Liver (tissue), 3 donors: ENCODE measurements around the gene RECK.

Experiments
- EGR1 ChIP-seq, 2 donors: IDR thresholded peaks; 2 replicates each; pipeline ENCODE4 v1.6.1; 2016 to 2018; ENCODE audit warnings: antibody characterized with exemption in 2 of 2, low read depth in 2 of 2
- GABPA ChIP-seq, 2 donors: IDR thresholded peaks in 1 of 2; conservative IDR thresholded peaks in 1 of 2; 2 replicates each; pipeline ENCODE4 v1.6.1; 2016; ENCODE audit warnings: antibody characterized with exemption in 2 of 2, mild to moderate bottlenecking in 1 of 2, moderate library complexity in 1 of 2
- HNF4G ChIP-seq: IDR thresholded peaks from 2 replicates; pipeline ENCODE4 v1.6.1; 2016; ENCODE audit warnings: antibody characterized with exemption
- JUND ChIP-seq, 2 donors: IDR thresholded peaks; 2 replicates each; pipeline ENCODE4 v1.6.1; 2016; ENCODE audit warnings: antibody characterized with exemption in 2 of 2
- RAD21 ChIP-seq, 2 donors: IDR thresholded peaks; 2 replicates each; pipeline ENCODE4 v1.6.1; 2016; ENCODE audit warnings: antibody characterized with exemption in 2 of 2, mild to moderate bottlenecking in 2 of 2
- RXRA ChIP-seq, 2 donors: IDR thresholded peaks; 2 replicates each; pipeline ENCODE4 v1.6.1; 2017 to 2018; ENCODE audit warnings: antibody characterized with exemption in 2 of 2, mild to moderate bottlenecking in 1 of 2
- TAF1 ChIP-seq: conservative IDR thresholded peaks from 2 replicates; pipeline ENCODE4 v1.6.1; 2016; ENCODE audit warnings: antibody characterized with exemption, mild to moderate bottlenecking
- YY1 ChIP-seq: IDR thresholded peaks from 2 replicates; pipeline ENCODE4 v1.6.1; 2016; ENCODE audit warnings: antibody characterized with exemption, mild to moderate bottlenecking
- TF ChIP-seq, protein P1 (sequence below): fragments of 150-350 bp; IDR thresholded peaks from 2 replicates; pipeline ENCODE4 v1.5.1; 2017; ENCODE audit warnings: improper control_type of control experiment, low read depth, low read length; ENCODE audit not compliant: missing input control
- TF ChIP-seq, protein P2 (sequence below): IDR thresholded peaks from 2 replicates; pipeline ENCODE4 v1.6.1; 2016; ENCODE audit warnings: antibody characterized with exemption
- TF ChIP-seq, protein P3 (sequence below): IDR thresholded peaks from 2 replicates; pipeline ENCODE4 v1.6.1; 2016; ENCODE audit warnings: antibody characterized with exemption, mild to moderate bottlenecking
- TF ChIP-seq, protein P4 (sequence below): IDR thresholded peaks from 2 replicates; pipeline ENCODE4 v1.6.1; 2016; ENCODE audit warnings: antibody characterized with exemption
- donor health status: healthy.
- donor health status: healthy.

DNA sequence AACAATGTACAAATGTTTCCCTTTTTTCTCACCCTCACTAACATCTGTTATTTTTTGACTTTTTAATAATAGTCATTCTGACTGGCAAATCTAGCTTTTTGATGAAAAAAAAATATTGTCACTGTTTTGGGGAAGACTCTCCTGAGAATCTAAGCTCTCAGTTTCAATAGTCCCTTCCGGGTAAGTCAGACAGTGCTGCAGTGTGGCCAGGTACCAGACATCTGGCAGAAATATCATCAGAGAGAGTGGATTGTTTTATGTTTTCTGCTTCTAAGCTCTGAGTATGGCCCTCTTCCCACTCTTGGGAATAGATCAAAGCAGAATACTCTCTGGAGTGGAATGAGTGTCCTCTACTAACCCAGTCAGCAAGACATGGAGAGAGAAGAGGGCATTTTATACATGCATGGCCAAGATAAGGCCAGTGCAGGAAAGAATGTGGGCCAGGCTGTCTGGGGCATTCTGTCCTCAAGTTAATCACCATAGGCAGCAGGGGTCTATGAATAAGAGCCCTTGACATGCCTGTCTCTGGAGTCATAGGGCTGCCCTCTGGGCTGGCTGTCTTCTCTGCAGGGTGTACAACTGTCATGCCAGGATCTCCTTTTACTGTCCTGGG is 40.2 kb upstream of the RECK start:
- no peak for TF ChIP-seq EGR1 (IDR thresholded peaks at IDR 0.05; ENCODE audit: low read depth in 2 of 2)
- no peak for TF ChIP-seq YY1
- TF ChIP-seq, protein P1, sequence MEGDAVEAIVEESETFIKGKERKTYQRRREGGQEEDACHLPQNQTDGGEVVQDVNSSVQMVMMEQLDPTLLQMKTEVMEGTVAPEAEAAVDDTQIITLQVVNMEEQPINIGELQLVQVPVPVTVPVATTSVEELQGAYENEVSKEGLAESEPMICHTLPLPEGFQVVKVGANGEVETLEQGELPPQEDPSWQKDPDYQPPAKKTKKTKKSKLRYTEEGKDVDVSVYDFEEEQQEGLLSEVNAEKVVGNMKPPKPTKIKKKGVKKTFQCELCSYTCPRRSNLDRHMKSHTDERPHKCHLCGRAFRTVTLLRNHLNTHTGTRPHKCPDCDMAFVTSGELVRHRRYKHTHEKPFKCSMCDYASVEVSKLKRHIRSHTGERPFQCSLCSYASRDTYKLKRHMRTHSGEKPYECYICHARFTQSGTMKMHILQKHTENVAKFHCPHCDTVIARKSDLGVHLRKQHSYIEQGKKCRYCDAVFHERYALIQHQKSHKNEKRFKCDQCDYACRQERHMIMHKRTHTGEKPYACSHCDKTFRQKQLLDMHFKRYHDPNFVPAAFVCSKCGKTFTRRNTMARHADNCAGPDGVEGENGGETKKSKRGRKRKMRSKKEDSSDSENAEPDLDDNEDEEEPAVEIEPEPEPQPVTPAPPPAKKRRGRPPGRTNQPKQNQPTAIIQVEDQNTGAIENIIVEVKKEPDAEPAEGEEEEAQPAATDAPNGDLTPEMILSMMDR, result no peak
- TF ChIP-seq, protein P2, sequence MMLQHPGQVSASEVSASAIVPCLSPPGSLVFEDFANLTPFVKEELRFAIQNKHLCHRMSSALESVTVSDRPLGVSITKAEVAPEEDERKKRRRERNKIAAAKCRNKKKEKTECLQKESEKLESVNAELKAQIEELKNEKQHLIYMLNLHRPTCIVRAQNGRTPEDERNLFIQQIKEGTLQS, result no peak
- no peak for TF ChIP-seq JUND (IDR thresholded peaks at IDR 0.05)
- TF ChIP-seq, protein P3, sequence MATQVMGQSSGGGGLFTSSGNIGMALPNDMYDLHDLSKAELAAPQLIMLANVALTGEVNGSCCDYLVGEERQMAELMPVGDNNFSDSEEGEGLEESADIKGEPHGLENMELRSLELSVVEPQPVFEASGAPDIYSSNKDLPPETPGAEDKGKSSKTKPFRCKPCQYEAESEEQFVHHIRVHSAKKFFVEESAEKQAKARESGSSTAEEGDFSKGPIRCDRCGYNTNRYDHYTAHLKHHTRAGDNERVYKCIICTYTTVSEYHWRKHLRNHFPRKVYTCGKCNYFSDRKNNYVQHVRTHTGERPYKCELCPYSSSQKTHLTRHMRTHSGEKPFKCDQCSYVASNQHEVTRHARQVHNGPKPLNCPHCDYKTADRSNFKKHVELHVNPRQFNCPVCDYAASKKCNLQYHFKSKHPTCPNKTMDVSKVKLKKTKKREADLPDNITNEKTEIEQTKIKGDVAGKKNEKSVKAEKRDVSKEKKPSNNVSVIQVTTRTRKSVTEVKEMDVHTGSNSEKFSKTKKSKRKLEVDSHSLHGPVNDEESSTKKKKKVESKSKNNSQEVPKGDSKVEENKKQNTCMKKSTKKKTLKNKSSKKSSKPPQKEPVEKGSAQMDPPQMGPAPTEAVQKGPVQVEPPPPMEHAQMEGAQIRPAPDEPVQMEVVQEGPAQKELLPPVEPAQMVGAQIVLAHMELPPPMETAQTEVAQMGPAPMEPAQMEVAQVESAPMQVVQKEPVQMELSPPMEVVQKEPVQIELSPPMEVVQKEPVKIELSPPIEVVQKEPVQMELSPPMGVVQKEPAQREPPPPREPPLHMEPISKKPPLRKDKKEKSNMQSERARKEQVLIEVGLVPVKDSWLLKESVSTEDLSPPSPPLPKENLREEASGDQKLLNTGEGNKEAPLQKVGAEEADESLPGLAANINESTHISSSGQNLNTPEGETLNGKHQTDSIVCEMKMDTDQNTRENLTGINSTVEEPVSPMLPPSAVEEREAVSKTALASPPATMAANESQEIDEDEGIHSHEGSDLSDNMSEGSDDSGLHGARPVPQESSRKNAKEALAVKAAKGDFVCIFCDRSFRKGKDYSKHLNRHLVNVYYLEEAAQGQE, result no peak
- TF ChIP-seq, protein P4, sequence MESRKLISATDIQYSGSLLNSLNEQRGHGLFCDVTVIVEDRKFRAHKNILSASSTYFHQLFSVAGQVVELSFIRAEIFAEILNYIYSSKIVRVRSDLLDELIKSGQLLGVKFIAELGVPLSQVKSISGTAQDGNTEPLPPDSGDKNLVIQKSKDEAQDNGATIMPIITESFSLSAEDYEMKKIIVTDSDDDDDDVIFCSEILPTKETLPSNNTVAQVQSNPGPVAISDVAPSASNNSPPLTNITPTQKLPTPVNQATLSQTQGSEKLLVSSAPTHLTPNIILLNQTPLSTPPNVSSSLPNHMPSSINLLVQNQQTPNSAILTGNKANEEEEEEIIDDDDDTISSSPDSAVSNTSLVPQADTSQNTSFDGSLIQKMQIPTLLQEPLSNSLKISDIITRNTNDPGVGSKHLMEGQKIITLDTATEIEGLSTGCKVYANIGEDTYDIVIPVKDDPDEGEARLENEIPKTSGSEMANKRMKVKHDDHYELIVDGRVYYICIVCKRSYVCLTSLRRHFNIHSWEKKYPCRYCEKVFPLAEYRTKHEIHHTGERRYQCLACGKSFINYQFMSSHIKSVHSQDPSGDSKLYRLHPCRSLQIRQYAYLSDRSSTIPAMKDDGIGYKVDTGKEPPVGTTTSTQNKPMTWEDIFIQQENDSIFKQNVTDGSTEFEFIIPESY, result no peak
- TF ChIP-seq TAF1, result no peak
- no peak for TF ChIP-seq RXRA (IDR thresholded peaks at IDR 0.05)
- no peak for TF ChIP-seq RAD21 (IDR thresholded peaks at IDR 0.05)
- no peak for TF ChIP-seq GABPA (IDR thresholded peaks at IDR 0.05 in 1 of 2, conservative IDR thresholded peaks at IDR 0.05 in 1 of 2)
- no peak for TF ChIP-seq HNF4G
